IMR-90 (cell line): ENCODE measurements around the gene IP6K3. TPM values are rescaled to one million over a fixed set of nuclear protein-coding genes. Genes with fewer than 3 reads are reported as not detected.

Source experiments
- ATAC-seq: fragments of 200-7000 bp; cut with Tn5 transposase; 2 replicates; pipeline ENCODE4 v1.9.1; 2020; ENCODE audit warnings: low read depth, mild to moderate bottlenecking, moderate library complexity
- BruUV-seq: library from RNA; stranded (reverse); fragments of 400-500 nt; replicated peaks from 2 replicates; lab custom pipeline; 2021; lab: Mats Ljungman, UMichigan
- CTCF ChIA-PET: fragments of 300-600 bp; formaldehyde crosslinking; extraction: SDS; loops from one replicate; lab custom pipeline; 2021; ENCODE audit warnings: antibody characterized with exemption; lab: Yijun Ruan, JAX
- POLR2A ChIA-PET: fragments of 300-600 bp; sonication (Branson Sonifier 250); formaldehyde crosslinking; loops from one replicate; lab custom pipeline; 2022; ENCODE audit warnings: antibody characterized with exemption; ENCODE audit not compliant: unreplicated experiment; lab: Charles Lee
- DNase-seq: peaks from one replicate; pipeline ENCODE4 v3.0.0; 2013
- H2AFZ ChIP-seq: replicated peaks from 2 replicates; pipeline ENCODE3; 2013; ENCODE audit warnings: low read length, mild to moderate bottlenecking; ENCODE audit not compliant: poor library complexity
- H2AK5ac ChIP-seq: 2 replicates; pipeline ENCODE4 v1.6.1; 2013; ENCODE audit warnings: low read depth, low read length, inconsistent platforms
- H2AK9ac ChIP-seq: replicated peaks from 2 replicates; pipeline ENCODE3; 2013; ENCODE audit warnings: mild to moderate bottlenecking, low read depth, low read length, moderate library complexity; ENCODE audit not compliant: poor library complexity
- H2BK120ac ChIP-seq: 2 replicates; pipeline ENCODE4 v1.6.1; 2013; ENCODE audit warnings: low read depth, low read length, inconsistent platforms
- H2BK15ac ChIP-seq: 3 replicates; pipeline ENCODE4 v1.6.1; 2013; ENCODE audit warnings: low read depth, low read length, inconsistent platforms
- H2BK20ac ChIP-seq: 2 replicates; pipeline ENCODE4 v1.6.1; 2013; ENCODE audit warnings: low read depth, mild to moderate bottlenecking, inconsistent platforms, low read length, moderate library complexity
- H2BK5ac ChIP-seq: 2 replicates; pipeline ENCODE4 v1.6.1; 2013; ENCODE audit warnings: mild to moderate bottlenecking, low read depth, low read length, inconsistent platforms; ENCODE audit not compliant: poor library complexity, severe bottlenecking
- H3K14ac ChIP-seq: replicated peaks from 2 replicates; pipeline ENCODE4 v1.6.1; 2013; ENCODE audit warnings: low read depth, low read length, inconsistent platforms
- H3K18ac ChIP-seq: 2 replicates; pipeline ENCODE4 v1.6.1; 2013; ENCODE audit warnings: low read depth, low read length, control low read depth
- H3K23ac ChIP-seq: 2 replicates; pipeline ENCODE4 v1.6.1; 2013; ENCODE audit warnings: low read depth, low read length, inconsistent platforms
- H3K27ac ChIP-seq: 2 replicates; pipeline ENCODE4 v1.5.1; 2013; ENCODE audit warnings: mild to moderate bottlenecking, control low read depth, low read length; ENCODE audit not compliant: insufficient read depth
- H3K27me3 ChIP-seq: 2 replicates; pipeline ENCODE4 v1.6.1; 2013; ENCODE audit warnings: low read length; ENCODE audit not compliant: control insufficient read depth, insufficient read depth
- H3K36me3 ChIP-seq: 2 replicates; pipeline ENCODE4 v1.6.1; 2013; ENCODE audit warnings: low read length, mixed read lengths; ENCODE audit not compliant: control insufficient read depth, insufficient read depth
- H3K4ac ChIP-seq: 2 replicates; pipeline ENCODE4 v1.6.1; 2013; ENCODE audit warnings: low read depth, low read length, inconsistent platforms
- H3K4me1 ChIP-seq: 2 replicates; pipeline ENCODE4 v1.6.1; 2013; ENCODE audit warnings: low read length, mixed read lengths; ENCODE audit not compliant: control insufficient read depth, insufficient read depth
- H3K4me2 ChIP-seq: 2 replicates; pipeline ENCODE4 v1.6.1; 2013; ENCODE audit warnings: low read depth, mild to moderate bottlenecking, control low read depth, low read length, moderate library complexity
- H3K4me3 ChIP-seq: 2 replicates; pipeline ENCODE4 v1.5.1; 2013; ENCODE audit warnings: low read depth, mild to moderate bottlenecking, control low read depth, low read length, moderate library complexity; ENCODE audit not compliant: insufficient read depth
- H3K56ac ChIP-seq: 2 replicates; pipeline ENCODE4 v1.6.1; 2013; ENCODE audit warnings: low read length, inconsistent platforms; ENCODE audit not compliant: insufficient read depth; ENCODE audit errors: extremely low read depth
- H3K79me1 ChIP-seq, 2 experiments: 2 replicates each; pipeline ENCODE4 v1.6.1; 2013; ENCODE audit warnings: low read length in 2 of 2, inconsistent platforms in 1 of 2, low read depth in 1 of 2
- H3K9ac ChIP-seq: 2 replicates; pipeline ENCODE4 v1.6.1; 2013; ENCODE audit warnings: low read depth, low read length, control low read depth
- H3K9me1 ChIP-seq: 2 replicates; pipeline ENCODE4 v1.6.1; 2013; ENCODE audit warnings: low read length, inconsistent platforms; ENCODE audit not compliant: insufficient read depth
- H3K9me3 ChIP-seq: 2 replicates; pipeline ENCODE4 v1.6.1; 2013; ENCODE audit warnings: low read length; ENCODE audit not compliant: control insufficient read depth, insufficient read depth
- H4K20me1 ChIP-seq: 2 replicates; pipeline ENCODE4 v1.6.1; 2013; ENCODE audit warnings: low read length, inconsistent platforms; ENCODE audit not compliant: insufficient read depth
- H4K5ac ChIP-seq: 2 replicates; pipeline ENCODE4 v1.6.1; 2013; ENCODE audit warnings: mild to moderate bottlenecking, low read depth, low read length, control low read depth
- H4K8ac ChIP-seq, 2 experiments: 2 replicates each; pipeline ENCODE4 v1.6.1; 2013; ENCODE audit warnings: low read depth in 2 of 2, low read length in 2 of 2, control low read depth in 1 of 2, inconsistent platforms in 1 of 2
- H4K91ac ChIP-seq: 2 replicates; pipeline ENCODE4 v1.6.1; 2013; ENCODE audit warnings: low read depth, low read length, inconsistent platforms; ENCODE audit not compliant: insufficient read depth
- BHLHE40 ChIP-seq: fragments of 150-350 bp; IDR thresholded peaks from 2 replicates; pipeline ENCODE4 v1.6.1; 2016; ENCODE audit warnings: mild to moderate bottlenecking, low read depth, low read length
- CEBPB ChIP-seq: IDR thresholded peaks from 2 replicates; pipeline ENCODE4 v1.6.1; 2012; ENCODE audit warnings: low read depth, low read length, improper control_type of control experiment
- CHD1 ChIP-seq: IDR thresholded peaks from 2 replicates; pipeline ENCODE4 v1.6.1; 2012; ENCODE audit warnings: low read depth, low read length, improper control_type of control experiment
- CTCF ChIP-seq: conservative IDR thresholded peaks from 2 replicates; pipeline ENCODE4 v1.5.1; 2012; ENCODE audit warnings: mild to moderate bottlenecking, low read depth, low read length, improper control_type of control experiment
- ELK1 ChIP-seq: fragments of 150-350 bp; IDR thresholded peaks from 2 replicates; pipeline ENCODE4 v1.6.1; 2016; ENCODE audit warnings: low read depth, mild to moderate bottlenecking, low read length, moderate library complexity, borderline replicate concordance
- FOS ChIP-seq: fragments of 150-350 bp; IDR thresholded peaks from 2 replicates; pipeline ENCODE4 v1.6.1; 2016; ENCODE audit warnings: low read depth, low read length
- MAFK ChIP-seq: IDR thresholded peaks from 2 replicates; pipeline ENCODE4 v1.6.1; 2012; ENCODE audit warnings: low read depth, low read length, improper control_type of control experiment
- MAZ ChIP-seq: IDR thresholded peaks from 2 replicates; pipeline ENCODE4 v1.6.1; 2012; ENCODE audit warnings: low read depth, mild to moderate bottlenecking, low read length, improper control_type of control experiment, moderate library complexity, borderline replicate concordance
- MXI1 ChIP-seq: IDR thresholded peaks from 2 replicates; pipeline ENCODE4 v1.6.1; 2012; ENCODE audit warnings: low read depth, mild to moderate bottlenecking, low read length, moderate library complexity, borderline replicate concordance
- NFE2L2 ChIP-seq: fragments of 150-350 bp; IDR thresholded peaks from 2 replicates; pipeline ENCODE4 v1.6.1; 2016; ENCODE audit warnings: low read depth, mild to moderate bottlenecking, low read length
- POLR2A ChIP-seq: IDR thresholded peaks from 2 replicates; pipeline ENCODE4 v1.6.1; 2012; ENCODE audit warnings: mild to moderate bottlenecking, low read depth, low read length
- RAD21 ChIP-seq: IDR thresholded peaks from 2 replicates; pipeline ENCODE4 v1.6.1; 2012; ENCODE audit warnings: low read length, improper control_type of control experiment
- RCOR1 ChIP-seq: IDR thresholded peaks from 2 replicates; pipeline ENCODE4 v1.6.1; 2012; ENCODE audit warnings: mild to moderate bottlenecking, low read length, improper control_type of control experiment; ENCODE audit not compliant: insufficient replicate concordance
- RFX5 ChIP-seq: IDR thresholded peaks from 2 replicates; pipeline ENCODE4 v1.8.0; 2012; ENCODE audit warnings: low read depth, mild to moderate bottlenecking, low read length, moderate library complexity
- SMC3 ChIP-seq: fragments of 150-350 bp; IDR thresholded peaks from 2 replicates; pipeline ENCODE4 v1.6.1; 2016; ENCODE audit warnings: low read depth, mild to moderate bottlenecking, antibody characterized with exemption, low read length, moderate library complexity
- USF2 ChIP-seq: fragments of 150-350 bp; IDR thresholded peaks from 2 replicates; pipeline ENCODE4 v1.6.1; 2017; ENCODE audit warnings: mild to moderate bottlenecking, antibody characterized with exemption, low read length, low read depth
- WGBS, 2 experiments: methylation state at CpG; one replicate each; pipeline versions ENCODE4 v1.1.5 to v1.1.7; 2013; ENCODE audit warnings: missing lambda C conversion rate in 2 of 2; ENCODE audit not compliant: insufficient read length in 1 of 2; ENCODE audit errors: extremely low coverage in 2 of 2; 5-methylcytosine and 5-hydroxymethylcytosine counted together
- dilution Hi-C: fragments of 300-500 bp; cut with HindIII; formaldehyde crosslinking; loops from one replicate; pipeline ENCODE4 v1.14.3; 2018; ENCODE audit warnings: low sequenced_read_pairs; ENCODE audit not compliant: unreplicated experiment
- in situ Hi-C: fragments of 300-500 bp; cut with MboI; formaldehyde crosslinking; loops from 3 replicates; pipeline ENCODE4 v1.14.3; 2019; ENCODE audit warnings: low sequenced_read_pairs, inconsistent platforms, mixed read lengths
- intact Hi-C: fragments of 100-400 bp; cut with micrococcal nuclease; formaldehyde crosslinking; loops from 2 replicates; pipeline ENCODE4 v1.10.0; 2022
- polyA plus RNA-seq, 3 experiments: library from polyadenylated mRNA; depleted of rRNA; stranded (reverse); fragments of >200 nt; gene quantifications; 2 replicates each; pipeline ENCODE4 v1.2.3, GENCODE V29; 2012; ENCODE audit warnings: low replicate concordance in 1 of 3
- total RNA-seq: library from RNA; depleted of rRNA; stranded (reverse); fragments of >200 nt; gene quantifications from 2 replicates; pipeline ENCODE4 v1.2.3, GENCODE V29; 2012

The IP6K3 gene
- total and polyA plus RNA-seq, 2 of the 4 experiments (the other 2 are of a cell fraction): 0.18 to 0.51 TPM

GRCh38 chr6:33679761-33680160 is 66.9 kb downstream of the IP6K3 start:
- Histone ChIP-seq H3K23ac (no peak overlapping the region), H3K18ac (no peak overlapping the region), H2AK9ac (no peak overlapping the region), H3K36me3 (no peaks in the 10 kb centered on the region; the same call in 1 of the 2 replicates), H2AFZ (no peak overlapping the region), H4K8ac (no peak overlapping the region), H3K27me3 (no peaks in the 10 kb centered on the region), H4K91ac (no peak overlapping the region), H3K9me1 (peaks cover 15% of the 10 kb centered on the region; the same call in 1 of the 2 replicates), H3K79me1 (no peaks in the 10 kb centered on the region), H3K4me3 (no peak overlapping the region), H3K4me2 (no peak overlapping the region), H2BK5ac (no peak overlapping the region), H2AK5ac (no peak overlapping the region), H3K9ac (no peak overlapping the region), H2BK120ac (no peak overlapping the region), H4K20me1 (no peaks in the 10 kb centered on the region), H4K5ac (no peak overlapping the region), H2BK20ac (no peak overlapping the region), H3K14ac (no peak overlapping the region), H3K4me1 (peaks cover 12% of the 10 kb centered on the region), H3K27ac (no peak overlapping the region), H3K4ac (no peak overlapping the region), H2BK15ac (no peak overlapping the region), H3K56ac (no peak overlapping the region), H3K9me3 (no peaks in the 10 kb centered on the region)
- POLR2A ChIA-PET: no interaction called here
- intact Hi-C loops: loop anchor here (10.0 kb wide), 1 partner anchor 225 kb away; the partner anchor contains the start of gene ZBTB9
- in situ Hi-C loops: no loop called here
- DNase-seq (no peak), ATAC-seq (no peak)
- dilution Hi-C loops: no loop called here
- TF ChIP-seq CTCF (no peak), FOS (no peak), SMC3 (no peak), CHD1 (no peak), MAZ (no peak), RCOR1 (no peak), USF2 (no peak), CEBPB (no peak), RAD21 (no peak), BHLHE40 (no peak), RFX5 (no peak), MXI1 (no peak), MAFK (no peak), ELK1 (no peak), NFE2L2 (no peak), POLR2A (no peak)
- no TSS peak for BruUV-seq
- WGBS, 2 experiments: 81% methylated on average over 11 of the region's 20 CpGs; no CpG with 5 or more reads in 1 of the 2 experiments
- CTCF ChIA-PET: no interaction called here
